ENCODE data around the gene COX7A2. TPM values are rescaled to one million over a fixed set of nuclear protein-coding genes. Genes with fewer than 3 reads are reported as not detected.
A peak's percentile ranks its signal among the peaks of the same experiment; 100 is the strongest.

Gene COX7A2
- total and polyA plus RNA-seq, 2 of the 4 experiments (the other 2 are of a cell fraction) = 174 to 776 TPM

GRCh38 chr6:75286955-75287354, 43.4 kb upstream of the COX7A2 start:
- in situ Hi-C loops (cut with MboI; ENCODE audit: low sequenced_read_pairs) = no loop called here
- H3K36me3 ChIP-seq (ENCODE audit: control insufficient read depth, insufficient read depth, low read length) = no peaks in the 10 kb centered on the region
- intact Hi-C loops (cut with micrococcal nuclease) = loop anchor here (10.0 kb wide), 1 partner anchor 468 kb away; no protein-coding TSS in a partner anchor
- no peaks in the 10 kb centered on the region for H3K27me3 ChIP-seq (ENCODE audit: control insufficient read depth, insufficient read depth, low read length)
- TF ChIP-seq MAFK (IDR thresholded peaks at IDR 0.05; ENCODE audit: low read depth, low read length) (0 out of 2 replicates have a peak, but pooled peaks have one; percentile 9), CHD1 (IDR thresholded peaks at IDR 0.05; ENCODE audit: low read depth, low read length) (no peak)
- H3K4me2 ChIP-seq (ENCODE audit: low read depth, low read length) = no peak overlapping the region
- no peak overlapping the region for H3K4me3 ChIP-seq (ENCODE audit: insufficient read depth, low read depth, low read length)
- no peak for ATAC-seq (ENCODE audit: low read depth)
- H2AK9ac ChIP-seq (replicated peaks; ENCODE audit: low read depth, low read length, poor library complexity) = no peak overlapping the region
- no peak overlapping the region for H3K9ac ChIP-seq (ENCODE audit: low read depth, low read length)
- no peaks in the 10 kb centered on the region for H3K9me3 ChIP-seq (ENCODE audit: control insufficient read depth, insufficient read depth, low read length)
- H3K14ac ChIP-seq (replicated peaks; ENCODE audit: low read depth, low read length) = no peak overlapping the region
- H2BK120ac ChIP-seq (ENCODE audit: low read depth, low read length) = no peak overlapping the region
- ChIA-PET POLR2A (ENCODE audit: unreplicated experiment) (no interaction called here), CTCF (no interaction called here)
- no peak overlapping the region for H2AK5ac ChIP-seq (ENCODE audit: low read depth, low read length)
- no peaks in the 10 kb centered on the region for H3K9me1 ChIP-seq (ENCODE audit: insufficient read depth, low read length)
- H3K23ac ChIP-seq (ENCODE audit: low read depth, low read length) = no peak overlapping the region
- no CpG with 5 or more reads among the region's 2 CpGs for WGBS, 2 experiments (ENCODE audit: extremely low coverage in 2 of 2, insufficient read length in 1 of 2)
- no peak overlapping the region for H3K18ac ChIP-seq (ENCODE audit: low read depth, low read length)
- H4K5ac ChIP-seq (ENCODE audit: low read depth, low read length) = no peak overlapping the region
- dilution Hi-C loops (cut with HindIII; ENCODE audit: low sequenced_read_pairs, unreplicated experiment) = no loop called here
- H2AFZ ChIP-seq (replicated peaks; ENCODE audit: low read length, poor library complexity) = no peak overlapping the region
- H4K8ac ChIP-seq (ENCODE audit: low read depth in 2 of 2, low read length in 2 of 2) = no peak overlapping the region
- no peak overlapping the region for H4K91ac ChIP-seq (ENCODE audit: insufficient read depth, low read depth, low read length)
- H2BK15ac ChIP-seq (ENCODE audit: low read depth, low read length) = no peak overlapping the region
- no peak overlapping the region for H3K27ac ChIP-seq (ENCODE audit: insufficient read depth, low read length)
- BruUV-seq (replicated peaks) = no TSS peak
- H3K4ac ChIP-seq (ENCODE audit: low read depth, low read length) = no peak overlapping the region
- peaks cover 16% of the 10 kb centered on the region for H4K20me1 ChIP-seq (ENCODE audit: insufficient read depth, low read length)
- no peak for DNase-seq
- no peaks in the 10 kb centered on the region for H3K4me1 ChIP-seq (ENCODE audit: control insufficient read depth, insufficient read depth, low read length)
- H3K79me1 ChIP-seq (ENCODE audit: low read depth in 1 of 2, low read length in 2 of 2) = peaks cover 0 to 9% of the 10 kb centered on the region in 2 experiments; a peak in 2 of 4 replicates
- no peak overlapping the region for H2BK5ac ChIP-seq (ENCODE audit: low read depth, low read length, poor library complexity, severe bottlenecking)
- H2BK20ac ChIP-seq (ENCODE audit: low read depth, low read length) = no peak overlapping the region
- no peak overlapping the region for H3K56ac ChIP-seq (ENCODE audit: extremely low read depth, insufficient read depth, low read length)
